Measurements from ENCODE around the gene ZNF180. TPM values are rescaled to one million over a fixed set of nuclear protein-coding genes. Genes with fewer than 3 reads are reported as not detected.
"Not testable (repeated sequence)": the region's sequence is repeated elsewhere in the genome, so short reads cannot be mapped to it uniquely, and the experiment has no call there.

ZNF180 gene
- total RNA-seq, 1 experiment from 2014 or later, result 12.7 TPM

DNA sequence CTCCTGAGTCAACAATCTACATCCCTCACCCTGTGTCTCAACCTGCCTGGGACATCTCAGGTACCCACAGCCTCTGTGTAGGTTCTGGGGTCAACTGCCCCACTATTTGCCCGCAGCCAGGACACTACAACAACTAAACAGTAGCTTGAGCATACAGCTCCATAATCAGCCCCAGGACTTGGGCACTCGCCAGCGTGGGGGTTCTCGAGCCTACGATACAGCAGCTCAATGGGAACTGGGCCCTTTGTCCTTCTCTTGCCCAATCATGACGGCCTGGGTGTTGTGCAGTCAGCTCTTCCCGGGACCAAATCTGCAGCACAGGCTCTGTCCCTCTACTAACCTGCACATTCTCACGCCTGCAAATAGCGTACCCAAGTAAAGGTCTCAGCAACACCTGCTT lies 1.3 kb downstream of the ZNF180 start:
- CTCF ChIA-PET, result no interaction called here
- Mint-ChIP-seq H3K36me3 (ENCODE audit: insufficient read depth, unreplicated experiment) (peaks cover 58% of the 10 kb centered on the region), H3K4me1 (ENCODE audit: low read depth, unreplicated experiment) (peaks cover 26% of the 10 kb centered on the region), H3K4me3 (ENCODE audit: low read depth, unreplicated experiment) (peak overlapping the region; percentile 90), H3K27ac (ENCODE audit: unreplicated experiment) (peak overlapping the region; percentile 78), H3K27me3 (ENCODE audit: unreplicated experiment) (no peaks in the 10 kb centered on the region), H3K9me3 (ENCODE audit: low read depth, unreplicated experiment) (peaks cover 17% of the 10 kb centered on the region)
- BruUV-seq (replicated peaks), result no TSS peak
- intact Hi-C loops (cut with micrococcal nuclease; ENCODE audit: unreplicated experiment), result no loop called here
- TF ChIP-seq, protein P1, sequence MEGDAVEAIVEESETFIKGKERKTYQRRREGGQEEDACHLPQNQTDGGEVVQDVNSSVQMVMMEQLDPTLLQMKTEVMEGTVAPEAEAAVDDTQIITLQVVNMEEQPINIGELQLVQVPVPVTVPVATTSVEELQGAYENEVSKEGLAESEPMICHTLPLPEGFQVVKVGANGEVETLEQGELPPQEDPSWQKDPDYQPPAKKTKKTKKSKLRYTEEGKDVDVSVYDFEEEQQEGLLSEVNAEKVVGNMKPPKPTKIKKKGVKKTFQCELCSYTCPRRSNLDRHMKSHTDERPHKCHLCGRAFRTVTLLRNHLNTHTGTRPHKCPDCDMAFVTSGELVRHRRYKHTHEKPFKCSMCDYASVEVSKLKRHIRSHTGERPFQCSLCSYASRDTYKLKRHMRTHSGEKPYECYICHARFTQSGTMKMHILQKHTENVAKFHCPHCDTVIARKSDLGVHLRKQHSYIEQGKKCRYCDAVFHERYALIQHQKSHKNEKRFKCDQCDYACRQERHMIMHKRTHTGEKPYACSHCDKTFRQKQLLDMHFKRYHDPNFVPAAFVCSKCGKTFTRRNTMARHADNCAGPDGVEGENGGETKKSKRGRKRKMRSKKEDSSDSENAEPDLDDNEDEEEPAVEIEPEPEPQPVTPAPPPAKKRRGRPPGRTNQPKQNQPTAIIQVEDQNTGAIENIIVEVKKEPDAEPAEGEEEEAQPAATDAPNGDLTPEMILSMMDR (IDR thresholded peaks at IDR 0.05; ENCODE audit: unreplicated experiment), result no peak
- no peak for DNase-seq

DNA sequence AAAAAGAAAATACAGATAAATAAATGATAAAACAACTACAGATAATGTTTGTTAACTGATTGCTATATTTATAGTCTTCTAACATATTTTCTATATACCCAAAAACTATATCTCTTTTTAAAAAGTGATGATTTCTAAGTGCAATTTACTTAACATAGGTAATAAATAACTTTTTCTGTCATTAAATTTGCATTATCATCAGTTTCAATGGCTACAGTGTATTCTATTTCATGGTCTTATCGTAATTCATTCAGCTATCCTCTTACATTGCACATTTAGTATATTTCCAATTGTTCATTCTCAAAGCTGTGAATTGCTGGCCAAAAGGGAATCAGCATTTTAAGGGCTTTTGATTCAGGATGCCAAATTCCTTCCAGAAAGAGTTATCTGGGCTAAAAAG lies 3.6 kb downstream of the ZNF180 start:
- Mint-ChIP-seq H3K4me3 (ENCODE audit: low read depth, unreplicated experiment) (no peak overlapping the region), H3K27ac (ENCODE audit: unreplicated experiment) (no peak overlapping the region), H3K36me3 (ENCODE audit: insufficient read depth, unreplicated experiment) (peaks cover 65% of the 10 kb centered on the region), H3K4me1 (ENCODE audit: low read depth, unreplicated experiment) (peaks cover 26% of the 10 kb centered on the region), H3K27me3 (ENCODE audit: unreplicated experiment) (no peaks in the 10 kb centered on the region), H3K9me3 (ENCODE audit: low read depth, unreplicated experiment) (peaks cover 27% of the 10 kb centered on the region)
- CTCF ChIA-PET, result no interaction called here
- TF ChIP-seq, protein P1 (IDR thresholded peaks at IDR 0.05; ENCODE audit: unreplicated experiment), result no peak
- intact Hi-C loops (cut with micrococcal nuclease; ENCODE audit: unreplicated experiment), result no loop called here
- DNase-seq, result no peak
- BruUV-seq (replicated peaks), result no TSS peak

DNA sequence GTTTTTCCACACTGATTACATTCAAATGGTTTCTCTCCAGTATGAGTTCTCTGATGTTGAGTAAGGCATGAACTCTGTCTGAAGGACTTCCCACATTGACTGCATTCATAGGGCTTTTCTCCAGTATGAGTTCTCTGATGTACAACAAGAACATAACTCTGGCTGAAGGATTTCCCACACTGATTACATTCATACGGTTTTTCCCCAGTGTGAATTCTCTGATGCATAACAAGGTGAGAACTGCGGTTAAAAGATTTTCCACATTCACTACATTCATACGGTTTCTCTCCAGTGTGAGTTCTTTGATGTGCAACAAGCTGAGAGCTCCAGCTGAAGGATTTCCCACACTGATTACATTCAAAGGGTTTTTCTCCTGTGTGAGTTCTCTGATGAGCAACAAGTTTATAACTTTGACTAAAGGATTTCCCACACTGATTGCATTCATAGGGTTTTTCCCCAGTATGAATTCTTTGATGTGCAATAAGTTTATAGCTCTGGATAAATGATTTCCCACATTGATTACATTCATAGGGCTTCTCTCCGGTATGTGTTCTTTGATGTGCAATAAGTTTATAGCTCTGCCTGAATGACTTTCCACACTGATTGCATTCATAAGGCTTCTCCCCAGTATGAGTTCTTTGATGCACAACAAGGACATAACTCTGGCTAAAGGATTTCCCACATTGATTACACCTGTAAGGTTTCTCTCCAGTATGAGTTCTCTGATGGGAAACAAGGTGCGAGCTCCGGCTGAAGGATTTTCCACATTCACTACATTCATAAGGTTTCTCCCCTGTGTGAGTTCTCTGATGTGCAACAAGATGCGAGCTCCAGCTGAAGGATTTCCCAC lies 23.5 kb downstream of the ZNF180 start:
- CTCF ChIA-PET, result no interaction called here

DNA sequence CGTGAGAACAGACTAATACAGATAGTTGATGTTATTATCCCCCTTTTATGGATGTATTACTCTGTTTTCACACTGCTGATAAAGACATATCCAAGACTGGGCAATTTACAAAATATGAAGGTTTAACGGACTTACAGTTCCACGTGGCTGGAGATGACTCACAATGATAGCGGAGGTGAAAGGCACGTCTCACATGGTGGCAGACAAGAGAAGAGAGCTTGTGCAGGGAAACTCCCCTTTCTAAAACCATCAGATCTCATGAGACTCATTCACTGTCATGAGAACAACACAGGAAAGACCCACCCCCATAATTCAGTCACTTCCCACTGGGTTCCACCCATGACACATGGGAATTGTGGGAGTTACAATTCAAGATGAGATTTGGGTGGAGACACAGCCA lies 31.6 kb downstream of the ZNF180 start:
- peaks cover 12% of the 10 kb centered on the region for H3K36me3 Mint-ChIP-seq (ENCODE audit: insufficient read depth, unreplicated experiment)
- intact Hi-C loops (cut with micrococcal nuclease; ENCODE audit: unreplicated experiment); DNase-seq; BruUV-seq (replicated peaks); H3K27ac Mint-ChIP-seq (ENCODE audit: unreplicated experiment); H3K4me1 Mint-ChIP-seq (ENCODE audit: low read depth, unreplicated experiment); CTCF ChIA-PET; H3K27me3 Mint-ChIP-seq (ENCODE audit: unreplicated experiment); H3K4me3 Mint-ChIP-seq (ENCODE audit: low read depth, unreplicated experiment): not testable (repeated sequence)
- peaks cover 30% of the 10 kb centered on the region for H3K9me3 Mint-ChIP-seq (ENCODE audit: low read depth, unreplicated experiment)

More for the DNA sequence above, 23.5 kb downstream of the ZNF180 start:
- Mint-ChIP-seq H3K27ac (ENCODE audit: unreplicated experiment) (peak overlapping the region; percentile 62), H3K9me3 (ENCODE audit: low read depth, unreplicated experiment) (peaks cover 25% of the 10 kb centered on the region), H3K4me3 (ENCODE audit: low read depth, unreplicated experiment) (no peak overlapping the region), H3K4me1 (ENCODE audit: low read depth, unreplicated experiment) (no peaks in the 10 kb centered on the region), H3K27me3 (ENCODE audit: unreplicated experiment) (no peaks in the 10 kb centered on the region), H3K36me3 (ENCODE audit: insufficient read depth, unreplicated experiment) (peaks cover 53% of the 10 kb centered on the region)
- no TSS peak for BruUV-seq (replicated peaks)
- no peak for DNase-seq
- TF ChIP-seq, protein P1 (IDR thresholded peaks at IDR 0.05; ENCODE audit: unreplicated experiment), result no peak
- intact Hi-C loops (cut with micrococcal nuclease; ENCODE audit: unreplicated experiment), result no loop called here

DNA sequence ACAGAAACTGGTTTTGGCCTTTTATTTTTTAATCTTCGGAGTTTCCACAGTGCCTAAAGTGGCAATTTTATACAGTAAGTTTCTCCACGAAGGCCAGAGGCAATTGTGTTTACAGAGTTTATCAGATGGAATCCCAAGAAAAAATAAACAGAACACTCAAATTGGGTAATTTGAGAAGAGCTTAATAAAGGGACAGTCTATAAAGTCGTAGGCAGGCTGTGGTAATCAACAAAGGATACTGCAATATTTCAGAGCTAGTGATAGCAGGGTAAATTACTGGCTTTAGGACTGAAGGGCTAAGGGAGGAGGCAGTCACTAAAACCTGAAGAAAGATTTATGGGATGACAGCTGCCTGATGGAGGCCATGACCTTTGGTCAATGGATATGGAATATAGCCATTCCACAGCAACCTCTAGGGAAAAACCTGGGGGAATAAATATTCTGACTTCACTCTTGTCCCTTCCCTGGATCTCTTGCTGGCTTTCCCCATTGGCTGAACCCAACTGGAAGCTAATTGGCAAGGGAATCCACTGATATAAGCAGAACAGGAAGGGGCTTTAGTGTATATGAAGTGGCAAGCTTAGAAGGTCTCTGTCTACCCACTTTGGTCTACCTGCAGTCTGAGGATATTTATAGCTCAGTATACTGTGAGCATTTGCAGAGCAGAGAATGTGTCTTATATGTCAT lies 37.6 kb downstream of the ZNF180 start:
- H3K4me1 Mint-ChIP-seq (ENCODE audit: low read depth, unreplicated experiment); intact Hi-C loops (cut with micrococcal nuclease; ENCODE audit: unreplicated experiment); H3K4me3 Mint-ChIP-seq (ENCODE audit: low read depth, unreplicated experiment): not testable (repeated sequence)

DNA sequence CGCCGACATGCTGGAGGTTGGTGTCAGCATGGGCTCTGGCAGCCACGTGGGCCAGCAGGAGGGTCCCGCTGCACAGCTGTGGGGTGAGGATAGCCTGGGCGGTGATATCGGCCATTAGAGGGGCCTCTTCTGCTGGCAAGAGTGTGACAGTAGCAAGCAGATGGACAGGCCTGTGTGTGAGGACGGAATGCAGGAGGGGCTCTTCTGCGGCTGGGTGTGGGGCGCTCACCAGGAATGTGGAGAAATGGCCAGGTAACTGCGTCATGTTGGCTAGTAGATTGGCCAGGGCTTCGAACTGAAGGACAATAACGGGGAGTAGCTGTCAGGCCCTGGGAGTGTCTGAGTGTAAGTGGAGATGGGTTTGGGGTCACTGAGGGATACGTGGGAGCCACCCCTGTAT lies 44.3 kb downstream of the ZNF180 start:
- H3K27me3 Mint-ChIP-seq (ENCODE audit: unreplicated experiment); H3K27ac Mint-ChIP-seq (ENCODE audit: unreplicated experiment); DNase-seq; H3K36me3 Mint-ChIP-seq (ENCODE audit: insufficient read depth, unreplicated experiment); BruUV-seq (replicated peaks); H3K4me3 Mint-ChIP-seq (ENCODE audit: low read depth, unreplicated experiment); CTCF ChIA-PET; intact Hi-C loops (cut with micrococcal nuclease; ENCODE audit: unreplicated experiment); H3K4me1 Mint-ChIP-seq (ENCODE audit: low read depth, unreplicated experiment): not testable (repeated sequence)
- peaks cover 23% of the 10 kb centered on the region for H3K9me3 Mint-ChIP-seq (ENCODE audit: low read depth, unreplicated experiment)

More for the DNA sequence above, 37.6 kb downstream of the ZNF180 start:
- BruUV-seq (replicated peaks); CTCF ChIA-PET; H3K36me3 Mint-ChIP-seq (ENCODE audit: insufficient read depth, unreplicated experiment); H3K27me3 Mint-ChIP-seq (ENCODE audit: unreplicated experiment); DNase-seq; H3K27ac Mint-ChIP-seq (ENCODE audit: unreplicated experiment): not testable (repeated sequence)
- peaks cover 17% of the 10 kb centered on the region for H3K9me3 Mint-ChIP-seq (ENCODE audit: low read depth, unreplicated experiment)

Measured in Calu3 (cell line).